ENCODE results near the gene KAZN. TPM values are rescaled to one million over a fixed set of nuclear protein-coding genes. Genes with fewer than 3 reads are reported as not detected.

KAZN gene
- total RNA-seq, 1 donor from 2014 or later = 7.9 TPM

DNA sequence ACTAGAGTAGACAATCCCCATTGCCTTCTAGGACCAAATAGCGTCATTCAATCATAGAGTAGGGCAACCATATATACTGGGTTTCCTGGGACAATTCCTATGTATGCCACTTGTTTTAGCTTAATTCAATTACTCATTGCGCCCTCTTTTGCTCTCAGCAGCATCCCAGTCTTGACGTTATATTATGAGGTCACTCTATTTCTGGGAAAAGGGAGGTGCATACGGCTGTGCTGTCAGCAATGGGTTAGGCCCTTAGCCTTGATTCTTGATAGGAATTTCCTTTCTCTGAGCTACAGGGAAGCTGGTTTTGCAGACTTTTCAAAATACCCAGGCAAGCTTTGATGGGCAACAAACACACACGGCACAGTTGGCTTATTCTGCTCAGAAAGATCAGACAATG is 4.4 kb upstream of the KAZN start:
- DNase-seq = no peak
- Mint-ChIP-seq H3K36me3 (ENCODE audit: unreplicated experiment) (no peaks in the 10 kb centered on the region), H3K27me3 (ENCODE audit: unreplicated experiment) (no peaks in the 10 kb centered on the region), H3K9me3 (ENCODE audit: unreplicated experiment) (peaks cover 6% of the 10 kb centered on the region), H3K27ac (ENCODE audit: unreplicated experiment) (no peak overlapping the region), H3K4me1 (ENCODE audit: low read depth, unreplicated experiment) (peaks cover 14% of the 10 kb centered on the region), H3K4me3 (ENCODE audit: unreplicated experiment) (no peak overlapping the region)
- no peak for TF ChIP-seq CTCF (IDR thresholded peaks at IDR 0.05; ENCODE audit: partially characterized antibody, unreplicated experiment)

- H3K4me1 Mint-ChIP-seq (ENCODE audit: low read depth, unreplicated experiment) = peaks cover 17% of the 10 kb centered on the region
- no peak overlapping the region for H3K4me3 Mint-ChIP-seq (ENCODE audit: unreplicated experiment)
- TF ChIP-seq CTCF (IDR thresholded peaks at IDR 0.05; ENCODE audit: partially characterized antibody, unreplicated experiment) = no peak
- H3K27ac Mint-ChIP-seq (ENCODE audit: unreplicated experiment) = no peak overlapping the region
- no peaks in the 10 kb centered on the region for H3K36me3 Mint-ChIP-seq (ENCODE audit: unreplicated experiment)
- H3K9me3 Mint-ChIP-seq (ENCODE audit: unreplicated experiment) = peaks cover 7% of the 10 kb centered on the region
- DNase-seq = no peak
- peaks cover 3% of the 10 kb centered on the region for H3K27me3 Mint-ChIP-seq (ENCODE audit: unreplicated experiment)
Observed at GRCh38 chr1:14596591-14596990, 1.9 kb upstream of the KAZN start.

GRCh38 chr1:14597343-14598006 is 1.0 kb upstream of the KAZN start:
- no peak for TF ChIP-seq CTCF (IDR thresholded peaks at IDR 0.05; ENCODE audit: partially characterized antibody, unreplicated experiment)
- Mint-ChIP-seq H3K4me3 (ENCODE audit: unreplicated experiment) (peak overlapping the region; percentile 80), H3K4me1 (ENCODE audit: low read depth, unreplicated experiment) (peaks cover 18% of the 10 kb centered on the region), H3K27ac (ENCODE audit: unreplicated experiment) (no peak overlapping the region), H3K36me3 (ENCODE audit: unreplicated experiment) (no peaks in the 10 kb centered on the region), H3K27me3 (ENCODE audit: unreplicated experiment) (peaks cover 3% of the 10 kb centered on the region), H3K9me3 (ENCODE audit: unreplicated experiment) (peaks cover 5% of the 10 kb centered on the region)
- no peak for DNase-seq

DNA sequence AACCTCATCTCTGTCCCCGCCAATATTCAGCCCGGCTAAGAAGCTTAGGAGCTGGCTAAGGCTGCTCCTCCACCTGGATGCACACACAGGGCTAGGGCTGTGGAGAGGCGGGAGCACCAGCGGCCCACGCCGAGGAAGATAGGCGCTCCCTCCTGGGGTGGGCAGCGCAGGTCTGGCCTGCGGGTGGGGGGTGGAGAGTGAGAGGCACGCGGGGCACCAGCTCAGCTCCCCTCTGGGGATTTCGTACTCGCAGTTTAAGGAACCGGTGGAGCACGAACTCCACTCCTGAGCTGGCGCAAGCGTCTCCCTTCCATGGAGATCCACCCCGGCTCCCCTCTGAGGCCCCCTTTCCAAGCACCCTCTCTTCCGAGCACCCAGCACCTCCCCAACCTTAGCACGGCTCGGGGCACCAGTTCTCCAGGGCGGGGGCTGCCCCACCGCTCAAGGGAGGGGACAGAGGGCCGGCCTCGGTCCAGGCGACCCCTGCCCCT is 433 bp upstream of the KAZN start:
- Mint-ChIP-seq H3K4me1 (ENCODE audit: low read depth, unreplicated experiment) (peaks cover 20% of the 10 kb centered on the region), H3K27me3 (ENCODE audit: unreplicated experiment) (peaks cover 3% of the 10 kb centered on the region), H3K9me3 (ENCODE audit: unreplicated experiment) (peaks cover 5% of the 10 kb centered on the region), H3K4me3 (ENCODE audit: unreplicated experiment) (peak overlapping the region; percentile 80), H3K36me3 (ENCODE audit: unreplicated experiment) (no peaks in the 10 kb centered on the region), H3K27ac (ENCODE audit: unreplicated experiment) (no peak overlapping the region)
- peak; percentile 22 for DNase-seq
- TF ChIP-seq CTCF (IDR thresholded peaks at IDR 0.05; ENCODE audit: partially characterized antibody, unreplicated experiment) = no peak

DNA sequence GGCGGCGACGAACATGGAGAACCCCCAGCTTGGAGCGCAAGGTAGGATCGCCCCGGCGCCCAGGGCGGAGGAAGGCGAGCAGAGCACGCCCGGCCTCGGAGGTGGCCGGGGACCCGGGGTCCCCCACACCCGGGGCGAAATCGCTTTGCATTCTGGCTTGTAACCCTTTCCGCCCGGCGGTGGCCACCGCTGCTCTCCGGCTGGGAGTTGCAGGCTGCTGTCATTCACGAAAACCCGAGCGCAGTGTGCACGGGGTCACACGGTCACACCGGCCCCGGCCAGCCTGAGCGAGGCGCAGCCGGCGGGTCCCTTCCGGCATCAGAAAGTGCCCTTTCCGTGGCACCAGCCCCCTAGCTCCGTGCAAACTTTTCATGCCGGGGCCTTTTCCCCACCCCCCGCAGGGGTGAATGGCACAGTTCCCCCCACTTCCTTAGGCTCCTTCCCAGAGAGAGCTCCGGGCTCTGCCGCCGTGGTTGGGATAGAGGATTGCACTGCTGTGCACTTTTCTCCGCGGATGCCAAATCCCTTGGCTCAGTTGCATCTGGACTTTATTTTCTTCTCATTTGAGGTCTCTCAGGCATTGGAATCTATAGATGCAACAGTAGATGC is 802 bp downstream of the KAZN start:
- H3K27me3 Mint-ChIP-seq (ENCODE audit: unreplicated experiment) = peaks cover 3% of the 10 kb centered on the region
- peak overlapping the region; percentile 5 for H3K27ac Mint-ChIP-seq (ENCODE audit: unreplicated experiment)
- peaks cover 5% of the 10 kb centered on the region for H3K9me3 Mint-ChIP-seq (ENCODE audit: unreplicated experiment)
- peak overlapping the region; percentile 88 for H3K4me3 Mint-ChIP-seq (ENCODE audit: unreplicated experiment)
- H3K4me1 Mint-ChIP-seq (ENCODE audit: low read depth, unreplicated experiment) = peaks cover 28% of the 10 kb centered on the region
- no peaks in the 10 kb centered on the region for H3K36me3 Mint-ChIP-seq (ENCODE audit: unreplicated experiment)
- no peak for TF ChIP-seq CTCF (IDR thresholded peaks at IDR 0.05; ENCODE audit: partially characterized antibody, unreplicated experiment)
- DNase-seq = peak; percentile 66
